ENCODE results near the gene SLC31A2.
"Not testable (repeated sequence)": the region's sequence is repeated elsewhere in the genome, so short reads cannot be mapped to it uniquely, and the experiment has no call there.

The SLC31A2 gene

DNA sequence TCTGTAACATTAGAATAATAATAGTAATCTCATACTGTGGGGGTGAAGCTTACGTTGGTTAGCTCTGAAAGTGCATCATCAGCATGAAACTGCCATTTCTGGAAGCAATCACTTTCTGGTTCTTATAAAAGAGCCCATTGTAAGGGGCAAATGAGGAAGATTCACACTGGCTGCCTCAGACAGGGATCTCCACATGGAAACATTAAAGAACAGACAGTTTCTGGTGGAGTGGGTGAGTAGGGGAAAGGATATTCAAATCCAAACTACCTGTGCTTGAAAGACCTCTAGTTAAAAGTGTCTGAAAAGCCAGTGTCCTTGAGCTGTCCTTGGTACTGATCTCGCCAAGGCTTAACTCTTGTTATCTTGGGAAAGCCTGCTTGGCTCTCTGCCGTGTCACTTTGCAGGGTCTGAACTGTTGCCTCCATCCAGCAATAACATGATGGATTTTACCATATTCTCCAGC, 19.1 kb upstream of the SLC31A2 start:
- H3K4me3 ChIP-seq (ENCODE audit: low read depth, low read length): no peak overlapping the region
- no peak for DNase-seq (ENCODE audit: low read depth)
- TF ChIP-seq, protein P1, sequence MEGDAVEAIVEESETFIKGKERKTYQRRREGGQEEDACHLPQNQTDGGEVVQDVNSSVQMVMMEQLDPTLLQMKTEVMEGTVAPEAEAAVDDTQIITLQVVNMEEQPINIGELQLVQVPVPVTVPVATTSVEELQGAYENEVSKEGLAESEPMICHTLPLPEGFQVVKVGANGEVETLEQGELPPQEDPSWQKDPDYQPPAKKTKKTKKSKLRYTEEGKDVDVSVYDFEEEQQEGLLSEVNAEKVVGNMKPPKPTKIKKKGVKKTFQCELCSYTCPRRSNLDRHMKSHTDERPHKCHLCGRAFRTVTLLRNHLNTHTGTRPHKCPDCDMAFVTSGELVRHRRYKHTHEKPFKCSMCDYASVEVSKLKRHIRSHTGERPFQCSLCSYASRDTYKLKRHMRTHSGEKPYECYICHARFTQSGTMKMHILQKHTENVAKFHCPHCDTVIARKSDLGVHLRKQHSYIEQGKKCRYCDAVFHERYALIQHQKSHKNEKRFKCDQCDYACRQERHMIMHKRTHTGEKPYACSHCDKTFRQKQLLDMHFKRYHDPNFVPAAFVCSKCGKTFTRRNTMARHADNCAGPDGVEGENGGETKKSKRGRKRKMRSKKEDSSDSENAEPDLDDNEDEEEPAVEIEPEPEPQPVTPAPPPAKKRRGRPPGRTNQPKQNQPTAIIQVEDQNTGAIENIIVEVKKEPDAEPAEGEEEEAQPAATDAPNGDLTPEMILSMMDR (IDR thresholded peaks at IDR 0.05; ENCODE audit: insufficient read depth, low read depth, low read length, missing control alignments): no peak

DNA sequence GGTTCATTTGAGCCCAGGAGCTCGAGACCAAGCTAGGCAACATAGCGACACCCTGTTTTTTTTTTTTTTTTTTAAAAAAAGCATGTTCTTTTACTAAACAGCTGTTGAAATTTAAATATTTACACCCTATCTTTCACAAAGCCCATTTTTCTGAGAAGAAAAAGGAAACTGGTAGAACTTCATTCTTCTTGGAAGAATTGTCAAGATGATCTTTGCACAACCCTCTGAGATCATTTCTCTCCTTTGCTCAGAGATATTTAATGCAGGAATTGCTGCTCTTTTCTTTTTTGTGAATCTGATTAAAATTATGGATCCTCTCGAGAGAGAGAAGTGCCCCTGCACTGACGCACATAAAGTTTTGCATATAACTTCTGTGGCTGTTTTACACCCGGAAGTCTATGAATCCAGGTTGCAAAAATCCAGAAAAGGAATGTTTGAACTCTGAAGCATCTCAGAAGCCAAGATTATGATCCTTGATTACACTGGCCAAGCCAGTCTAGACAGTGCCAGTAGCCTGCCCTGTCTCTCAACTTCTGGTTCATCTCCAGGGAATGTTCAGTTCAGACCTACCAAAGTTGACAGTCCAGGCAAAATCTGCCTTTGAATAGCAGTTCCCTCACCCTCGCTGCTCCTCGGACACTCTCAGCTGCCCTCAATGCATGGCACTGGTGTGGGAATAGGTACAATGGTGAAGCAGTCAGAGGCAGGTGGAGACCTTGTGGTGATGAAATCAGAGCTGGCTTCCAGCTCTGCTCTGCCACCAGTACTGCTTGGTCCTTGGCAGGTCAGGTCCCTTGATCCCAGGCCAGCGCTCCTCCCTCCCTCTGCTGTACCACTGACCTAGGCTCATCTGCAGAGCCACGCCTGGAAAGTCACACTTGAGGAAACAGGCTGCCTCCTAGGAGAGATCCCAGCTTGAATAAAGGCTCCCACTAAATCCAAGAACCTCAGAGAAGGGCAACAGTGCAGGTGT, 13.3 kb upstream of the SLC31A2 start:
- TF ChIP-seq, protein P1 (IDR thresholded peaks at IDR 0.05; ENCODE audit: insufficient read depth, low read depth, low read length, missing control alignments): no peak
- no peak for DNase-seq (ENCODE audit: low read depth)
- H3K4me3 ChIP-seq (ENCODE audit: low read depth, low read length): no peak overlapping the region

DNA sequence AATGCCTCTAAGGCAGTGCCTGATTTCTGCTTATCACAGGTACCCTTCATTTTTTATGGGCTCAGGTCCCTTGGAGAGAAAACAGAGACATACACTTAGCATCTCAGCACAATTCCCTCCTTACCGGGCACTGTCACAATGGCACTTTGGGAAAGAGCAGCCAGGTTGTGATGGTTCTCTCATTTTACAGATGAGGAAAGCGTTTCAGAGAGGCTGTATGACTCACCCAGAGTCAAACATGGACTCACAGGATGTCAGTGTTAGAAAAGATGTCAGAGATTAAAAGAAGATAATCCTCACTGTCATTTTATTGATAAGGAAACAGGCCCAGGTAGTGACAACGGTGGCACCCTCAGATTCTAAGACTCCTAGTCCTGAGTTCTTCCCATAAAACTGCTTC, 12.0 kb upstream of the SLC31A2 start:
- H3K4me3 ChIP-seq (ENCODE audit: low read depth, low read length): no peak overlapping the region
- TF ChIP-seq, protein P1 (IDR thresholded peaks at IDR 0.05; ENCODE audit: insufficient read depth, low read depth, low read length, missing control alignments): no peak
- no peak for DNase-seq (ENCODE audit: low read depth)

DNA sequence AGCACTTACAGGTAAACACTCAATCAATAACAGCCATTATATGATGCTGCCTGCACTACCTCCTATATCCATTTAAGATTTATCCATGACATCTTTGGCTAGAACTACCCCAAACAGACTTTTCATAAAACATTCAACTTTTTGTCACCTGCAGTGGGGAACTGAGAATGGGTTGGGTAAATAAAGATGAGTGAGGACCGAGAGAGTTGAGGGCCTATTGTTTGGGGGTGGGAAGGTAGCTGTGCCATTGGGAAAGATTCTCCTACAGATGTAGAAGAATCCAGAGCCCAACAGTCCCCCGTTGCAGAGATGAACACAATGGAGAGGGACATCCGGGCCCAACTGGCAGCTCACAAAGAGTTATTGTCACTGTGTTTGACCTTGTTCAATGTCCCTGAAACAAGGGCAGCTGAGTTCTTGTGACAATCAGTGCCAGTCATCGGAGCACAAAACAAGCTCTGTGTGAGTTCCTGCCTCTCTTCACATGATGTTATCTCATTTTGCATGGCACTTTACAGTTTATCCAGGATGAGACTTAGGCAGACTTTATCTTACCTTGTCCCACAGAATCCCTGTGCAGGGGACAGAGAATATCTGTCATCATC, 11.5 kb upstream of the SLC31A2 start:
- no peak for DNase-seq (ENCODE audit: low read depth)
- TF ChIP-seq, protein P1 (IDR thresholded peaks at IDR 0.05; ENCODE audit: insufficient read depth, low read depth, low read length, missing control alignments): no peak
- H3K4me3 ChIP-seq (ENCODE audit: low read depth, low read length): no peak overlapping the region

DNA sequence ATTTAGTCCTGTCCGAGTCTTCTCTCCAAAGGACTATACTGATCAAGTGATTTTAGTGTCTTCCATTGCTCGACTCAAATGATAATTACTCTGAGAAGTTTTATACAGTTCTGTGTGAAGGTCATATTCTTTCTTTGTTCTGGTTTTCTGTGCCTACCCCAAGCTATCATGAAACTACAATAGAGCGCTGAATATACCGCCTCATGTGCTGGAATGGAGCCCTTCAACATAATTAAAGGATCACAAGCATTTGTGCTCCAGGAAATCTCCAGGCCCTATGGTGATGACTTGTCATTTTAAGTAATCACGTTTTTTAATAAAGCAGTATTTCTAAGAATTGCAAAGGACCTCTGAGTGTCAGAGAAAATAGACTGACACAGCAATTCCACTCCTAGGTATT, 10.9 kb upstream of the SLC31A2 start:
- TF ChIP-seq, protein P1 (IDR thresholded peaks at IDR 0.05; ENCODE audit: insufficient read depth, low read depth, low read length, missing control alignments): no peak
- DNase-seq (ENCODE audit: low read depth): no peak
- H3K4me3 ChIP-seq (ENCODE audit: low read depth, low read length): no peak overlapping the region

DNA sequence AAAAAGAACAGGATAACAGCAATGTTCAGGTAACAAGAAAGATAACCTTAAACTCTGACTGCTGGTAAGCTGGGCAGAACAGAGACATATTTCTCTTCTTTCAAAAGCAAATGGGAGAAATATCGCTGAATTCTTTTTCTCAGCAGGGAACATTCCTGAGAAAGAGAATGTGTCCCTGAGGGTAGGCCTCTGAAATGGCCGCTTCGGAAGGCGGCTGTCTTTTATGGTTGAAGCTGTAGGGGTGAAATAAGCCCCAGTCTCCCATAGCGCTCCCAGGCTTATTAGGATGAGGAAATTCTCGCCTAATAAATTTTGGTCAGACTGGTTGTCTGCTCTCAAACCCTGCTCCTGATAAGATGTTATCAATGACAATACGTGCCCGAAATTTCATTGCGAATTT, 9.9 kb upstream of the SLC31A2 start:
- H3K4me3 ChIP-seq (ENCODE audit: low read depth, low read length); DNase-seq (ENCODE audit: low read depth): not testable (repeated sequence)

DNA sequence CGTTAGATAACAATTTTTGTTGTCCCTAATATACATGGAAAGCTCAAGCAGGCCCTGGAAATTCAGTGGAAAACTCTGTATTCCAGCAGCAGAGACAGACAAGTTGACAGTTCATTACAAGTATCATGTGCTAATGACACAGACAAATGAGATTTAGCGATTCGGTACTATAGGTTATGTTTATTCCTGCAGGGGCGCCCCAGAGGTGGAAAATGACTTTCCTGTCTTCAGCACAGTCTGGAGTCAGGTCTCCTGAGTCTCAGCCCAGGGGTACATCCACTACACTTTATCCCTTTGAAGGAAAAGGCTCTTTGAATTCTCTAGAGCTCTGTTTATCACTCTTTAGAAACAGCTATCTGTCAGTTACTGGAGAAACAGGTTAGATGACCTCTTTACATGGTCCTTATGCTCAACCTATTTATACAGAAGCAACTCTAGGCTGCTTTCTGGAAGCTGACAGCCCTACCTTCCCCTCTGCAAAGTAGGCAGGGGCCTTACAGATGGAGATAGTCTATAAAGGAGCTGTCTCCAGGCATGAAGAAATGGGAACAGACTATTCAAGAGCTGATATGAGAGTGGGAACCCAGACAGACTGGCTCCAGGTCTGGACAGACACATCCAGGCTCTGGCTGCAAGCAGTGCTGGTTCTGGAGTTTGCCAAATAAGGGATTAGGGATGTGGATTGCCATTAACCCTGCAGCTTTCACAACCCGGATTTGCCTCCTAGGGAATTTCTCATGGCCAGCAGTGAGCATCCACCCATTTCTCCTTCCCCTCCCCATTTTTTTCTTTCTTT, 7.2 kb upstream of the SLC31A2 start:
- no peak for DNase-seq (ENCODE audit: low read depth)
- H3K4me3 ChIP-seq (ENCODE audit: low read depth, low read length): no peak overlapping the region
- TF ChIP-seq, protein P1 (IDR thresholded peaks at IDR 0.05; ENCODE audit: insufficient read depth, low read depth, low read length, missing control alignments): no peak
